SK-N-SH treated with all-trans-retinoic acid at 6 μM for 48 hours (cell line): ENCODE data around the gene SREBF2.

Experiments
- ATAC-seq: fragments of 200-7000 bp; cut with Tn5 transposase; 3 replicates; pipeline ENCODE4 v1.9.1; 2020; ENCODE audit warnings: mild to moderate bottlenecking, moderate library complexity
- ARNTL ChIP-seq: fragments of 450-650 bp; formaldehyde crosslinking; IDR thresholded peaks from 2 replicates; pipeline ENCODE4 v1.5.0; 2020; ENCODE audit warnings: low read depth, mild to moderate bottlenecking, moderate library complexity, borderline replicate concordance
- BACH2 ChIP-seq: fragments of 250-450 bp; sonication (Bioruptor Pico); IDR thresholded peaks from 2 replicates; pipeline ENCODE4 v1.9.0; 2021; ENCODE audit warnings: mild to moderate bottlenecking, borderline replicate concordance
- CSDC2 ChIP-seq: fragments of 250-450 bp; sonication (Bioruptor Pico); IDR thresholded peaks from 2 replicates; pipeline ENCODE4 v1.5.0; 2020; ENCODE audit warnings: mild to moderate bottlenecking, moderate library complexity
- ESRRG ChIP-seq: fragments of 250-450 bp; sonication (Bioruptor Pico); IDR thresholded peaks from 2 replicates; pipeline ENCODE4 v1.6.1; 2021; ENCODE audit warnings: mild to moderate bottlenecking
- GLIS3 ChIP-seq: fragments of 250-450 bp; sonication (Bioruptor Pico); IDR thresholded peaks from 2 replicates; pipeline ENCODE4 v1.5.0; 2020; ENCODE audit warnings: mild to moderate bottlenecking, moderate library complexity
- OSR1 ChIP-seq: fragments of 250-450 bp; sonication (Bioruptor Pico); IDR thresholded peaks from 2 replicates; pipeline ENCODE4 v1.8.0; 2022; ENCODE audit warnings: moderate library complexity, mild to moderate bottlenecking, inconsistent platforms
- PPARA ChIP-seq: fragments of 250-450 bp; sonication (Bioruptor Pico); IDR thresholded peaks from 2 replicates; pipeline ENCODE4 v1.5.0; 2020; ENCODE audit warnings: mild to moderate bottlenecking, borderline replicate concordance
- RARB ChIP-seq: fragments of 250-450 bp; sonication (Bioruptor Pico); IDR thresholded peaks from 2 replicates; pipeline ENCODE4 v1.8.0; 2021; ENCODE audit warnings: mild to moderate bottlenecking, moderate library complexity
- SNAI2 ChIP-seq: fragments of 250-450 bp; sonication (Bioruptor Pico); IDR thresholded peaks from 2 replicates; pipeline ENCODE4 v1.5.0; 2020; ENCODE audit warnings: mild to moderate bottlenecking, moderate library complexity
- TCF4 ChIP-seq: fragments of 250-450 bp; sonication (Bioruptor Pico); IDR thresholded peaks from 2 replicates; pipeline ENCODE4 v1.8.0; 2021; ENCODE audit warnings: mild to moderate bottlenecking, moderate library complexity, borderline replicate concordance
- ZC3H10 ChIP-seq: fragments of 250-450 bp; sonication (Bioruptor Pico); IDR thresholded peaks from 2 replicates; pipeline ENCODE4 v1.5.1; 2021; ENCODE audit warnings: mild to moderate bottlenecking, moderate library complexity
- ZFP3 ChIP-seq: fragments of 250-450 bp; sonication (Bioruptor Pico); IDR thresholded peaks from 2 replicates; pipeline ENCODE4 v1.5.0; 2020; ENCODE audit warnings: mild to moderate bottlenecking, moderate library complexity
- ZFP30 ChIP-seq: fragments of 450-650 bp; formaldehyde crosslinking; IDR thresholded peaks from 2 replicates; pipeline ENCODE4 v1.5.0; 2022; ENCODE audit warnings: mild to moderate bottlenecking, moderate library complexity
- ZNF565 ChIP-seq: fragments of 450-650 bp; formaldehyde crosslinking; conservative IDR thresholded peaks from 2 replicates; pipeline ENCODE4 v1.5.0; 2020; ENCODE audit warnings: low read depth, mild to moderate bottlenecking, moderate library complexity
- ZNF70 ChIP-seq: fragments of 450-650 bp; formaldehyde crosslinking; IDR thresholded peaks from 2 replicates; pipeline ENCODE4 v1.5.0; 2020; ENCODE audit warnings: mild to moderate bottlenecking, moderate library complexity
- ZNF8 ChIP-seq: fragments of 450-650 bp; formaldehyde crosslinking; IDR thresholded peaks from 2 replicates; pipeline ENCODE4 v1.5.0; 2020; ENCODE audit warnings: mild to moderate bottlenecking, moderate library complexity
- TF ChIP-seq, protein P1 (sequence below): fragments of 250-450 bp; sonication (Bioruptor Pico); IDR thresholded peaks from 2 replicates; pipeline ENCODE4 v1.5.0; 2020; ENCODE audit warnings: mild to moderate bottlenecking, moderate library complexity
- TF ChIP-seq, protein P2 (sequence below): fragments of 250-450 bp; sonication (Bioruptor Pico); IDR thresholded peaks from 2 replicates; pipeline ENCODE4 v1.5.1; 2020; ENCODE audit warnings: low read depth, mild to moderate bottlenecking, moderate library complexity
- TF ChIP-seq, protein P3 (sequence below): fragments of 250-450 bp; sonication (Bioruptor Pico); IDR thresholded peaks from 2 replicates; pipeline ENCODE4 v1.8.0; 2020; ENCODE audit warnings: mild to moderate bottlenecking, moderate library complexity, borderline replicate concordance
- TF ChIP-seq, protein P4 (sequence below): fragments of 250-450 bp; sonication (Bioruptor Pico); IDR thresholded peaks from 2 replicates; pipeline ENCODE4 v1.8.0; 2021; ENCODE audit warnings: low read depth, mild to moderate bottlenecking, moderate library complexity, borderline replicate concordance

The SREBF2 gene

DNA sequence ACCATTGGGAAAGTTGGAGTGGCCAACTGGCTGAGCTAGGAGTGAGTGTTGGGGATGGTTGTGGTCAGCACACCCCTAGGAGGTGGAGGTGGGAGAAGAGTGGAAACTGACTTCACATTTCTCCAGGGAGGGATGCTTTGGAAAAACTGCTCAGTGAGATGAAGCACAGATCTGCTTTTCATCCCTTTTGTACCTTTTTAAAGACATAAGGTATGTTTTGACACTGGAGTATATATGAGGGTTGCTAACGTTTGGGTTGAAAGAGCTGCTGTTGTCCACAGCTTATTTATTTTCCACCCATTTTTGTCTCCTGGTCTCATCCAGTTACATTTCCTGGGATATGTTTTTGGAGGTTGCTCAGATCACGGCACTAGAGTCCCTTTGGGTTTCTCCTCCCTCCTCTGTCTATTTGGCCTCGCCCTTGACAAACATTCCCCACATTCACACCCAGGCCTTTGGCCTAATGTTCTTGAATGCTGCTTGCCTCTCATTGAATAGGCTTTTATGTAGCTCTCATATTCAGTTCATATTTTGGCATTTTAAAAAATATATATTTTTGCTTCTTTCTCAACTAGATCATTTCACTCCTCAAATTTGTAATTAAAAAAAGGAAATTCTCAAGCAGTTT, 8.3 kb downstream of the SREBF2 start (continued):
- TF ChIP-seq, protein P1, sequence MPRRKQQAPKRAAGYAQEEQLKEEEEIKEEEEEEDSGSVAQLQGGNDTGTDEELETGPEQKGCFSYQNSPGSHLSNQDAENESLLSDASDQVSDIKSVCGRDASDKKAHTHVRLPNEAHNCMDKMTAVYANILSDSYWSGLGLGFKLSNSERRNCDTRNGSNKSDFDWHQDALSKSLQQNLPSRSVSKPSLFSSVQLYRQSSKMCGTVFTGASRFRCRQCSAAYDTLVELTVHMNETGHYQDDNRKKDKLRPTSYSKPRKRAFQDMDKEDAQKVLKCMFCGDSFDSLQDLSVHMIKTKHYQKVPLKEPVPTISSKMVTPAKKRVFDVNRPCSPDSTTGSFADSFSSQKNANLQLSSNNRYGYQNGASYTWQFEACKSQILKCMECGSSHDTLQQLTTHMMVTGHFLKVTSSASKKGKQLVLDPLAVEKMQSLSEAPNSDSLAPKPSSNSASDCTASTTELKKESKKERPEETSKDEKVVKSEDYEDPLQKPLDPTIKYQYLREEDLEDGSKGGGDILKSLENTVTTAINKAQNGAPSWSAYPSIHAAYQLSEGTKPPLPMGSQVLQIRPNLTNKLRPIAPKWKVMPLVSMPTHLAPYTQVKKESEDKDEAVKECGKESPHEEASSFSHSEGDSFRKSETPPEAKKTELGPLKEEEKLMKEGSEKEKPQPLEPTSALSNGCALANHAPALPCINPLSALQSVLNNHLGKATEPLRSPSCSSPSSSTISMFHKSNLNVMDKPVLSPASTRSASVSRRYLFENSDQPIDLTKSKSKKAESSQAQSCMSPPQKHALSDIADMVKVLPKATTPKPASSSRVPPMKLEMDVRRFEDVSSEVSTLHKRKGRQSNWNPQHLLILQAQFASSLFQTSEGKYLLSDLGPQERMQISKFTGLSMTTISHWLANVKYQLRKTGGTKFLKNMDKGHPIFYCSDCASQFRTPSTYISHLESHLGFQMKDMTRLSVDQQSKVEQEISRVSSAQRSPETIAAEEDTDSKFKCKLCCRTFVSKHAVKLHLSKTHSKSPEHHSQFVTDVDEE: no peak
- TF ChIP-seq ZNF565 (CRISPR knock-in tag) (no peak), GLIS3 (CRISPR knock-in tag) (no peak), CSDC2 (CRISPR knock-in tag) (no peak), RARB (CRISPR knock-in tag) (no peak), ESRRG (no peak)

DNA sequence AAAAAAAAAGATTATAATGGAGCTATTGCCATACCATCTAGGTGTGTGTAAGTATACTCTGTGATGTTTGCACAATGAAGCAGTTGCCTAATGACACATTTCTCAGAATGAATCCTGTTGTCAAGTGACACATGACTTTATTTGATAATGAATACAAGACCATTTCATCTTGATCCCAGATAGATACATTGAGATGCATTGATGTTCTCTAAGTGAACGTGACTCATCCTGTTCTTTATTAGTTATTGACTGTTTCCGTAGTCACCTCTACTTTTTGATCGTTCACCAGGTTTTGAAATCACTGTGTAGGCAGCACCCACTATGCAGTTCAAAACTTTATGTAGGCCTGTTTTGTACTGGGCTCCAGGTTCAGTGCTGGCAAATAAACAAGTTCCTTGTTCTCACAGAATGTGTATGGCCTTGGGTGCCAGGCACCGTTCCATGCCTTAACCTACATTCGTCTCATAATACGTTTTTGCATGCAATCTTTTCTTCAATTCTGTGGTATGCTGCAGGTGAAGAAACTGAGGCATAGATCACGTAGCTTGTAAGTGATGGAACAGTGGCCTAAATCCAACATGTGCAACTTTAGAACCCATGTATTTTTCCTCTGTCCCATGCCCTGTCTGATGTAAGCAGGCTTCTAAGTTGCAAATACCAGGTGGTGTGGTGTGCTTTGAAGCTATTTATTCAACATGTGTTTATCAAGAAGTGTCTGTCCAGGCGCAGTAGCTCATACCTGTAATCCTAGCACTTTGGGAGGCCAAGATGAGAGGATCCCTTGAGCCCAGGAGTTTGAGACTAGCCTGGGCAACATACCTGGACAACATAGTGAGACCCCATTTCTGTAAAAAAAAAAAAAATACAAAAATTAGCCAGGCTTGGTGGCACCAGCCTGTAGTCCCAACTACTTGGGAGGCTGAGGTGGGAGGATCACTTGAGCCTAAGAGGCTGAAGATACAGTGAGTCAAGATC, 10.4 kb downstream of the SREBF2 start:
- TF ChIP-seq ZNF70 (CRISPR knock-in tag) (no peak), PPARA (CRISPR knock-in tag) (no peak), ZC3H10 (CRISPR knock-in tag) (no peak), OSR1 (CRISPR knock-in tag) (no peak), ZNF8 (no peak), ZFP3 (no peak), CSDC2 (CRISPR knock-in tag) (no peak), SNAI2 (CRISPR knock-in tag) (no peak), ARNTL (CRISPR knock-in tag) (no peak), RARB (CRISPR knock-in tag) (no peak), ZFP30 (CRISPR knock-in tag) (no peak), TCF4 (CRISPR knock-in tag) (no peak), BACH2 (CRISPR knock-in tag) (no peak), ZNF565 (CRISPR knock-in tag) (no peak)
- TF ChIP-seq, protein P2, sequence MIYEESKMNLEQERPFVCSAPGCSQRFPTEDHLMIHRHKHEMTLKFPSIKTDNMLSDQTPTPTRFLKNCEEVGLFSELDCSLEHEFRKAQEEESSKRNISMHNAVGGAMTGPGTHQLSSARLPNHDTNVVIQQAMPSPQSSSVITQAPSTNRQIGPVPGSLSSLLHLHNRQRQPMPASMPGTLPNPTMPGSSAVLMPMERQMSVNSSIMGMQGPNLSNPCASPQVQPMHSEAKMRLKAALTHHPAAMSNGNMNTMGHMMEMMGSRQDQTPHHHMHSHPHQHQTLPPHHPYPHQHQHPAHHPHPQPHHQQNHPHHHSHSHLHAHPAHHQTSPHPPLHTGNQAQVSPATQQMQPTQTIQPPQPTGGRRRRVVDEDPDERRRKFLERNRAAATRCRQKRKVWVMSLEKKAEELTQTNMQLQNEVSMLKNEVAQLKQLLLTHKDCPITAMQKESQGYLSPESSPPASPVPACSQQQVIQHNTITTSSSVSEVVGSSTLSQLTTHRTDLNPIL: no peak
- TF ChIP-seq, protein P1: no peak
- TF ChIP-seq, protein P3, sequence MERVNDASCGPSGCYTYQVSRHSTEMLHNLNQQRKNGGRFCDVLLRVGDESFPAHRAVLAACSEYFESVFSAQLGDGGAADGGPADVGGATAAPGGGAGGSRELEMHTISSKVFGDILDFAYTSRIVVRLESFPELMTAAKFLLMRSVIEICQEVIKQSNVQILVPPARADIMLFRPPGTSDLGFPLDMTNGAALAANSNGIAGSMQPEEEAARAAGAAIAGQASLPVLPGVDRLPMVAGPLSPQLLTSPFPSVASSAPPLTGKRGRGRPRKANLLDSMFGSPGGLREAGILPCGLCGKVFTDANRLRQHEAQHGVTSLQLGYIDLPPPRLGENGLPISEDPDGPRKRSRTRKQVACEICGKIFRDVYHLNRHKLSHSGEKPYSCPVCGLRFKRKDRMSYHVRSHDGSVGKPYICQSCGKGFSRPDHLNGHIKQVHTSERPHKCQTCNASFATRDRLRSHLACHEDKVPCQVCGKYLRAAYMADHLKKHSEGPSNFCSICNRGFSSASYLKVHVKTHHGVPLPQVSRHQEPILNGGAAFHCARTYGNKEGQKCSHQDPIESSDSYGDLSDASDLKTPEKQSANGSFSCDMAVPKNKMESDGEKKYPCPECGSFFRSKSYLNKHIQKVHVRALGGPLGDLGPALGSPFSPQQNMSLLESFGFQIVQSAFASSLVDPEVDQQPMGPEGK (CRISPR knock-in tag): no peak
- TF ChIP-seq, protein P4, sequence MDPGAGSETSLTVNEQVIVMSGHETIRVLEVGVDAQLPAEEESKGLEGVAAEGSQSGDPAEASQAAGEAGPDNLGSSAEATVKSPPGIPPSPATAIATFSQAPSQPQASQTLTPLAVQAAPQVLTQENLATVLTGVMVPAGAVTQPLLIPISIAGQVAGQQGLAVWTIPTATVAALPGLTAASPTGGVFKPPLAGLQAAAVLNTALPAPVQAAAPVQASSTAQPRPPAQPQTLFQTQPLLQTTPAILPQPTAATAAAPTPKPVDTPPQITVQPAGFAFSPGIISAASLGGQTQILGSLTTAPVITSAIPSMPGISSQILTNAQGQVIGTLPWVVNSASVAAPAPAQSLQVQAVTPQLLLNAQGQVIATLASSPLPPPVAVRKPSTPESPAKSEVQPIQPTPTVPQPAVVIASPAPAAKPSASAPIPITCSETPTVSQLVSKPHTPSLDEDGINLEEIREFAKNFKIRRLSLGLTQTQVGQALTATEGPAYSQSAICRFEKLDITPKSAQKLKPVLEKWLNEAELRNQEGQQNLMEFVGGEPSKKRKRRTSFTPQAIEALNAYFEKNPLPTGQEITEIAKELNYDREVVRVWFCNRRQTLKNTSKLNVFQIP (CRISPR knock-in tag): no peak
- no peak for ATAC-seq
